H9 (cell line): ENCODE data around the gene PRSS57. TPM values are rescaled to one million over a fixed set of nuclear protein-coding genes. Genes with fewer than 3 reads are reported as not detected.
"Not testable (repeated sequence)": the region's sequence is repeated elsewhere in the genome, so short reads cannot be mapped to it uniquely, and the experiment has no call there.

Experiments
- DNase-seq: peaks from one replicate; pipeline ENCODE4 v3.0.0-alpha.2; 2017
- H2AFZ ChIP-seq: one replicate; pipeline ENCODE4 v1.6.1; 2013; ENCODE audit warnings: mild to moderate bottlenecking, low read length, control low read depth, moderate library complexity
- H2AK5ac ChIP-seq: 2 replicates; pipeline ENCODE4 v1.6.1; 2013; ENCODE audit warnings: low read length, control low read depth, mixed read lengths; ENCODE audit not compliant: insufficient read length
- H2BK120ac ChIP-seq: one replicate; pipeline ENCODE4 v1.6.1; 2013; ENCODE audit warnings: low read depth, mild to moderate bottlenecking, low read length, control low read depth, inconsistent platforms; ENCODE audit not compliant: poor library complexity, severe bottlenecking
- H2BK12ac ChIP-seq: 2 replicates; pipeline ENCODE4 v1.6.1; 2013; ENCODE audit warnings: low read length, control low read depth, mixed read lengths, low read depth; ENCODE audit not compliant: insufficient read length
- H2BK15ac ChIP-seq: 2 replicates; pipeline ENCODE4 v1.6.1; 2013; ENCODE audit warnings: low read depth, low read length, control low read depth
- H2BK20ac ChIP-seq: one replicate; pipeline ENCODE4 v1.6.1; 2013; ENCODE audit warnings: low read depth, mild to moderate bottlenecking, low read length, control low read depth, inconsistent platforms; ENCODE audit not compliant: poor library complexity, severe bottlenecking
- H2BK5ac ChIP-seq: 2 replicates; pipeline ENCODE4 v1.6.1; 2013; ENCODE audit warnings: low read length, control low read depth, mixed read lengths; ENCODE audit not compliant: insufficient read length
- H3K14ac ChIP-seq: 2 replicates; pipeline ENCODE4 v1.6.1; 2013; ENCODE audit warnings: low read length, control low read depth; ENCODE audit not compliant: insufficient read depth
- H3K18ac ChIP-seq: 2 replicates; pipeline ENCODE4 v1.6.1; 2013; ENCODE audit warnings: low read depth, mild to moderate bottlenecking, mixed read lengths, low read length, control low read depth; ENCODE audit not compliant: insufficient read length
- H3K23ac ChIP-seq: 2 replicates; pipeline ENCODE4 v1.6.1; 2013; ENCODE audit warnings: low read length, control low read depth, mixed read lengths, low read depth; ENCODE audit not compliant: insufficient read length
- H3K23me2 ChIP-seq: 2 replicates; pipeline ENCODE4 v1.6.1; 2013; ENCODE audit warnings: low read depth, mild to moderate bottlenecking, mixed read lengths, low read length, control low read depth; ENCODE audit not compliant: insufficient read length, poor library complexity, severe bottlenecking
- H3K27ac ChIP-seq: 2 replicates; pipeline ENCODE4 v1.5.1; 2013; ENCODE audit warnings: low read length, control low read depth, mixed read lengths, low read depth; ENCODE audit not compliant: insufficient read length
- H3K27me3 ChIP-seq: 2 replicates; pipeline ENCODE4 v1.6.1; 2013; ENCODE audit warnings: low read length, control low read depth, inconsistent platforms; ENCODE audit not compliant: insufficient read depth
- H3K4ac ChIP-seq: 2 replicates; pipeline ENCODE4 v1.6.1; 2013; ENCODE audit warnings: low read depth, mild to moderate bottlenecking, control low read depth, inconsistent platforms, low read length, moderate library complexity
- H3K4me1 ChIP-seq: 2 replicates; pipeline ENCODE4 v1.6.1; 2013; ENCODE audit warnings: low read length, control low read depth, inconsistent platforms; ENCODE audit not compliant: insufficient read depth
- H3K4me2 ChIP-seq: 2 replicates; pipeline ENCODE4 v1.6.1; 2013; ENCODE audit warnings: low read length, control low read depth, mixed read lengths; ENCODE audit not compliant: insufficient read length, insufficient read depth
- H3K56ac ChIP-seq: 2 replicates; pipeline ENCODE4 v1.6.1; 2013; ENCODE audit warnings: low read depth, mild to moderate bottlenecking, mixed read lengths, low read length, control low read depth; ENCODE audit not compliant: insufficient read length
- H3K79me1 ChIP-seq: 2 replicates; pipeline ENCODE4 v1.6.1; 2013; ENCODE audit warnings: low read depth, mild to moderate bottlenecking, moderate library complexity, low read length, control low read depth, inconsistent platforms; ENCODE audit not compliant: insufficient read depth, poor library complexity, severe bottlenecking
- H3K79me2 ChIP-seq: 2 replicates; pipeline ENCODE4 v1.6.1; 2013; ENCODE audit warnings: low read length, control low read depth, inconsistent platforms; ENCODE audit not compliant: insufficient read depth
- H3K9ac ChIP-seq: 2 replicates; pipeline ENCODE4 v1.6.1; 2013; ENCODE audit warnings: low read length, control low read depth, mixed read lengths; ENCODE audit not compliant: insufficient read length; ENCODE audit errors: extremely low read depth
- H3K9me3 ChIP-seq: one replicate; pipeline ENCODE4 v1.6.1; 2013; ENCODE audit warnings: low read depth, low read length, inconsistent platforms; ENCODE audit not compliant: control insufficient read depth
- H3T11ph ChIP-seq: one replicate; pipeline ENCODE4 v1.6.1; 2013; ENCODE audit warnings: mild to moderate bottlenecking, low read length, control low read depth, inconsistent platforms
- H4K20me1 ChIP-seq: one replicate; pipeline ENCODE4 v1.6.1; 2013; ENCODE audit not compliant: control insufficient read depth, insufficient read length, insufficient read depth
- H4K5ac ChIP-seq: 2 replicates; pipeline ENCODE4 v1.6.1; 2013; ENCODE audit warnings: low read depth, mild to moderate bottlenecking, mixed read lengths, low read length, control low read depth; ENCODE audit not compliant: insufficient read length
- H4K8ac ChIP-seq: replicated peaks from 2 replicates; pipeline ENCODE4 v1.6.1; 2013; ENCODE audit warnings: low read length, control low read depth, mixed read lengths, low read depth; ENCODE audit not compliant: insufficient read length
- H4K91ac ChIP-seq: 2 replicates; pipeline ENCODE4 v1.6.1; 2013; ENCODE audit warnings: low read depth, mild to moderate bottlenecking, moderate library complexity, mixed read lengths, low read length, control low read depth; ENCODE audit not compliant: insufficient read length
- H3K27ac Mint-ChIP-seq, 3 experiments: 2 replicates in 2 of 3; 3 replicates in 1 of 3; pipeline ENCODE4 v1.8.0; 2020 to 2021; ENCODE audit warnings: mixed read lengths in 3 of 3, mild to moderate bottlenecking in 1 of 3, moderate library complexity in 1 of 3
- H3K27me3 Mint-ChIP-seq: 2 replicates; pipeline ENCODE4 v1.8.0; 2021; ENCODE audit warnings: low read depth, mild to moderate bottlenecking, moderate library complexity, mixed read lengths
- H3K36me3 Mint-ChIP-seq, 3 experiments: 2 replicates in 2 of 3; 3 replicates in 1 of 3; pipeline ENCODE4 v1.8.0; 2020 to 2021; ENCODE audit warnings: low read depth in 3 of 3, mixed read lengths in 3 of 3; ENCODE audit not compliant: insufficient read depth in 1 of 3
- H3K4me1 Mint-ChIP-seq, 2 experiments: 2 replicates each; pipeline ENCODE4 v1.8.0; 2020; ENCODE audit warnings: mixed read lengths in 2 of 2
- H3K4me3 Mint-ChIP-seq, 2 experiments: 2 replicates in 1 of 2; 3 replicates in 1 of 2; pipeline ENCODE4 v1.8.0; 2020 to 2021; ENCODE audit warnings: mild to moderate bottlenecking in 2 of 2, mixed read lengths in 2 of 2, moderate library complexity in 1 of 2
- H3K9me3 Mint-ChIP-seq, 2 experiments: 2 replicates in 1 of 2; 3 replicates in 1 of 2; pipeline ENCODE4 v1.8.0; 2020; ENCODE audit warnings: mild to moderate bottlenecking in 2 of 2, mixed read lengths in 2 of 2, moderate library complexity in 1 of 2
- WGBS: extraction: QIAGEN DNeasy Blood & Tissue Kit; methylation state at CpG from one replicate; pipeline ENCODE4 v1.1.7; 2013; ENCODE audit warnings: missing lambda C conversion rate, low lambda C conversion rate, mixed read lengths; ENCODE audit not compliant: insufficient read length; ENCODE audit errors: extremely low coverage; 5-methylcytosine and 5-hydroxymethylcytosine counted together
- total RNA-seq: library from RNA; stranded (reverse); gene quantifications from 2 replicates; pipeline ENCODE4 v1.2.1, GENCODE V29; 2021
- TF ChIP-seq, protein P1 (sequence below): fragments of 200-600 bp; sonication (generic); conservative IDR thresholded peaks from 3 replicates; pipeline ENCODE4 v1.8.0; 2021; ENCODE audit warnings: antibody characterized with exemption, mild to moderate bottlenecking

The PRSS57 gene
- total RNA-seq, 1 experiment from 2014 or later = not detected

DNA sequence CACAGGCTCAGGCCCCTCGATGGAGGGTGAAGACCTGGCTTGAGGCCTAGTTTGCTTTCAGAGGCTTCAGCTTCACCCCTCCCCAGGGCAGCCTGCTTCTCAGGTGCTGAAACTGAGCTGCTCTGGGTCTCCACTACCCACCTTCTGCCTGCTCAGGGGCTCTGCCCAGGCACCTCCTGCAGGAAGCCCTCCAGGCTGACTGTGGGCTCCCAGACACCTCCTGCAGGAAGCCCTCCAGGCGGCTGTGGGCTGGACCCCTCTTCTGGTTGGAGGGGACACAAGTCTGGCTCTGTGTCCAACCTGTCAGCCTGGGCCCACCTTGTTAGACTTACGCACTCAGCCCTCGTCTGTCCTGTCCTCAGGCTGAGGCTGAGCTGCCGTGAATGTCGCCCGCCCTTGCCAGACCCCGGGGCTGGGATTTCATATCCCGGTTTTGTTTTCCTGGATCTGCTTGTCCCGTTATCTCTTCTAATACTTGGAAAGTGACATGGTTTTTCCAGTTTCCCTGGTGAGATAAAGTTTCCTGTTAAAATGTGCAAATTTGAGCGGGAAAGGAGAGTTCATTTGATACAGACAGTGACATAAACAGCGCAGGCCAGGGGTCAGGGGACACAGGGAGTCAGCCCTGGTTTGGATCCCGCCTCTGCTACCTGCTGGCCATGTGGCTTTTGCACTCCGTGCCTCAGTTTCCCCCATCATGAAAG lies 34.9 kb upstream of the PRSS57 start:
- no peaks in the 10 kb centered on the region for H4K20me1 ChIP-seq
- H2BK120ac ChIP-seq = no peak overlapping the region
- H3K4me1 Mint-ChIP-seq = peaks cover 0 to 4% of the 10 kb centered on the region in 2 experiments; a peak in 2 of 4 replicates
- TF ChIP-seq, protein P1, sequence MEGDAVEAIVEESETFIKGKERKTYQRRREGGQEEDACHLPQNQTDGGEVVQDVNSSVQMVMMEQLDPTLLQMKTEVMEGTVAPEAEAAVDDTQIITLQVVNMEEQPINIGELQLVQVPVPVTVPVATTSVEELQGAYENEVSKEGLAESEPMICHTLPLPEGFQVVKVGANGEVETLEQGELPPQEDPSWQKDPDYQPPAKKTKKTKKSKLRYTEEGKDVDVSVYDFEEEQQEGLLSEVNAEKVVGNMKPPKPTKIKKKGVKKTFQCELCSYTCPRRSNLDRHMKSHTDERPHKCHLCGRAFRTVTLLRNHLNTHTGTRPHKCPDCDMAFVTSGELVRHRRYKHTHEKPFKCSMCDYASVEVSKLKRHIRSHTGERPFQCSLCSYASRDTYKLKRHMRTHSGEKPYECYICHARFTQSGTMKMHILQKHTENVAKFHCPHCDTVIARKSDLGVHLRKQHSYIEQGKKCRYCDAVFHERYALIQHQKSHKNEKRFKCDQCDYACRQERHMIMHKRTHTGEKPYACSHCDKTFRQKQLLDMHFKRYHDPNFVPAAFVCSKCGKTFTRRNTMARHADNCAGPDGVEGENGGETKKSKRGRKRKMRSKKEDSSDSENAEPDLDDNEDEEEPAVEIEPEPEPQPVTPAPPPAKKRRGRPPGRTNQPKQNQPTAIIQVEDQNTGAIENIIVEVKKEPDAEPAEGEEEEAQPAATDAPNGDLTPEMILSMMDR = no peak
- no peak overlapping the region for H3K27ac ChIP-seq
- no peaks in the 10 kb centered on the region for H3K23me2 ChIP-seq
- no peak overlapping the region for H3K23ac ChIP-seq
- no peak overlapping the region for H4K91ac ChIP-seq
- H2BK15ac ChIP-seq = no peak overlapping the region
- no peaks in the 10 kb centered on the region for H3K9me3 Mint-ChIP-seq
- H3K14ac ChIP-seq = no peak overlapping the region
- H2AK5ac ChIP-seq = no peak overlapping the region
- H3K79me1 ChIP-seq = no peaks in the 10 kb centered on the region
- no peak overlapping the region for H4K5ac ChIP-seq
- no peaks in the 10 kb centered on the region for H3K27me3 ChIP-seq
- no peaks in the 10 kb centered on the region for H3K9me3 ChIP-seq
- H3K4me2 ChIP-seq = no peak overlapping the region
- H3K79me2 ChIP-seq = no peaks in the 10 kb centered on the region
- H3K27me3 Mint-ChIP-seq = no peaks in the 10 kb centered on the region
- no peak overlapping the region for H2BK12ac ChIP-seq
- no CpG with 5 or more reads among the region's 14 CpGs for WGBS
- H2BK5ac ChIP-seq = no peak overlapping the region
- H3K56ac ChIP-seq = no peak overlapping the region
- no peak overlapping the region for H3K9ac ChIP-seq
- no peak overlapping the region for H3K4ac ChIP-seq
- H3K36me3 Mint-ChIP-seq = peaks cover 2 to 9% (median 5%) of the 10 kb centered on the region in 3 experiments; a peak in 6 of 7 replicates
- H2AFZ ChIP-seq = no peak overlapping the region
- no peaks in the 10 kb centered on the region for H3K4me1 ChIP-seq
- no peak for DNase-seq
- H2BK20ac ChIP-seq = no peak overlapping the region
- no peak overlapping the region for H3K27ac Mint-ChIP-seq
- no peak overlapping the region for H3K4me3 Mint-ChIP-seq
- no peak overlapping the region for H3T11ph ChIP-seq
- no peak overlapping the region for H3K18ac ChIP-seq
- H4K8ac ChIP-seq = no peak overlapping the region

DNA sequence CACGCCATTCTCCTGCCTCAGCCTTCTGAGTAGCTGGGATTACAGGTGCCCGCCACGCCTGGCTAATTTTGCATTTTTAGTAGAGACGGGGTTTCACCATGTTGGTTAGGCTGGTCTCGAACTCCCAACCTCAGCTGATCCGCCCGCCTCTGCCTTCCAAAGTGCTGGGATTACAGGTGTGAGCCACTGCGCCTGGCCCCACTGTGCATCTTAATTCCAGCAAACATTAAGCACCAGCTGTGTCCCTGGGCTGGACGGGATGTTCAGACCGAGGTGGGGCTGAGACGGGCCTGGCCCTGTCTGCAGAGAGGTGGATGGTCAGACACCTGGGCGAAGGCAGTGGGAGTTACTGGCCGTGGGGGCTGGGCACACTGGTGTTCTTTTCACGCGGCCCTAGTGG lies 34.3 kb upstream of the PRSS57 start:
- H3K36me3 Mint-ChIP-seq, H3K27me3 Mint-ChIP-seq, H4K5ac ChIP-seq, H3K56ac ChIP-seq, H3K18ac ChIP-seq, DNase-seq, H3K79me1 ChIP-seq, H3K4ac ChIP-seq, H3K4me1 Mint-ChIP-seq, H2BK120ac ChIP-seq, H2BK15ac ChIP-seq, H3T11ph ChIP-seq, H2BK5ac ChIP-seq, H3K9ac ChIP-seq, H3K27me3 ChIP-seq, H3K4me2 ChIP-seq, H3K27ac Mint-ChIP-seq, H3K4me1 ChIP-seq, H2AFZ ChIP-seq, H4K8ac ChIP-seq, H2BK20ac ChIP-seq, H2BK12ac ChIP-seq, H3K23ac ChIP-seq, H3K4me3 Mint-ChIP-seq, H3K14ac ChIP-seq, H3K79me2 ChIP-seq, H4K20me1 ChIP-seq, H3K9me3 Mint-ChIP-seq, H3K9me3 ChIP-seq, H3K27ac ChIP-seq, H2AK5ac ChIP-seq, H3K23me2 ChIP-seq, H4K91ac ChIP-seq: not testable (repeated sequence)
- WGBS = no CpG with 5 or more reads among the region's 15 CpGs
